Fibroblast of the aortic adventitia (primary cell): Measurements from ENCODE around the gene CASP2. TPM values are rescaled to one million over a fixed set of nuclear protein-coding genes. Genes with fewer than 3 reads are reported as not detected.

ENCODE experiments used
- DNase-seq: peaks from one replicate; pipeline ENCODE4 v3.0.0-alpha.2; 2010; ENCODE audit warnings: low read depth
- H3K4me3 ChIP-seq: 2 replicates; pipeline ENCODE4 v1.5.1; 2011; ENCODE audit warnings: low read depth, mild to moderate bottlenecking, control low read depth, low read length, moderate library complexity
- total RNA-seq: library from RNA; depleted of rRNA; stranded (reverse); fragments of >200 nt; gene quantifications from 2 replicates; pipeline ENCODE4 v1.2.3, GENCODE V29; 2012; ENCODE audit warnings: low replicate concordance
- TF ChIP-seq, protein P1 (sequence below): IDR thresholded peaks from 2 replicates; pipeline ENCODE4 v1.5.1; 2011; ENCODE audit warnings: mild to moderate bottlenecking, low read length, control low read depth, inconsistent platforms; ENCODE audit not compliant: insufficient read depth

CASP2 gene
- total RNA-seq, 1 donor = 19.8 TPM

DNA sequence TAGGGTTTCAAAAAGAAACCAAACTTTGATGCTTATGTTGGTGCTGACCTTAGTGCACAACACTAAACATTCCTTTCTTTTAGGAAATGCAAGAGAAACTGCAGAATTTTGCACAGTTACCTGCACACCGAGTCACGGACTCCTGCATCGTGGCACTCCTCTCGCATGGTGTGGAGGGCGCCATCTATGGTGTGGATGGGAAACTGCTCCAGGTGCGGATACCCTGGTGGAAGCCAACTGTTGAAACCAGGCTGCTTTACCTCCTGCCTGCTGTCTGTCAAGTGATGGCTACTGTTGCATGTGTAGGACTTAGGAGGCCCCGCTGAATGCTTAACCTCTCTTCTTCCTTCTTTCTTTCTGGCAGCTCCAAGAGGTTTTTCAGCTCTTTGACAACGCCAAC lies 11.7 kb downstream of the CASP2 start:
- TF ChIP-seq, protein P1, sequence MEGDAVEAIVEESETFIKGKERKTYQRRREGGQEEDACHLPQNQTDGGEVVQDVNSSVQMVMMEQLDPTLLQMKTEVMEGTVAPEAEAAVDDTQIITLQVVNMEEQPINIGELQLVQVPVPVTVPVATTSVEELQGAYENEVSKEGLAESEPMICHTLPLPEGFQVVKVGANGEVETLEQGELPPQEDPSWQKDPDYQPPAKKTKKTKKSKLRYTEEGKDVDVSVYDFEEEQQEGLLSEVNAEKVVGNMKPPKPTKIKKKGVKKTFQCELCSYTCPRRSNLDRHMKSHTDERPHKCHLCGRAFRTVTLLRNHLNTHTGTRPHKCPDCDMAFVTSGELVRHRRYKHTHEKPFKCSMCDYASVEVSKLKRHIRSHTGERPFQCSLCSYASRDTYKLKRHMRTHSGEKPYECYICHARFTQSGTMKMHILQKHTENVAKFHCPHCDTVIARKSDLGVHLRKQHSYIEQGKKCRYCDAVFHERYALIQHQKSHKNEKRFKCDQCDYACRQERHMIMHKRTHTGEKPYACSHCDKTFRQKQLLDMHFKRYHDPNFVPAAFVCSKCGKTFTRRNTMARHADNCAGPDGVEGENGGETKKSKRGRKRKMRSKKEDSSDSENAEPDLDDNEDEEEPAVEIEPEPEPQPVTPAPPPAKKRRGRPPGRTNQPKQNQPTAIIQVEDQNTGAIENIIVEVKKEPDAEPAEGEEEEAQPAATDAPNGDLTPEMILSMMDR = peak; percentile 41
- DNase-seq = no peak
- no peak overlapping the region for H3K4me3 ChIP-seq

DNA sequence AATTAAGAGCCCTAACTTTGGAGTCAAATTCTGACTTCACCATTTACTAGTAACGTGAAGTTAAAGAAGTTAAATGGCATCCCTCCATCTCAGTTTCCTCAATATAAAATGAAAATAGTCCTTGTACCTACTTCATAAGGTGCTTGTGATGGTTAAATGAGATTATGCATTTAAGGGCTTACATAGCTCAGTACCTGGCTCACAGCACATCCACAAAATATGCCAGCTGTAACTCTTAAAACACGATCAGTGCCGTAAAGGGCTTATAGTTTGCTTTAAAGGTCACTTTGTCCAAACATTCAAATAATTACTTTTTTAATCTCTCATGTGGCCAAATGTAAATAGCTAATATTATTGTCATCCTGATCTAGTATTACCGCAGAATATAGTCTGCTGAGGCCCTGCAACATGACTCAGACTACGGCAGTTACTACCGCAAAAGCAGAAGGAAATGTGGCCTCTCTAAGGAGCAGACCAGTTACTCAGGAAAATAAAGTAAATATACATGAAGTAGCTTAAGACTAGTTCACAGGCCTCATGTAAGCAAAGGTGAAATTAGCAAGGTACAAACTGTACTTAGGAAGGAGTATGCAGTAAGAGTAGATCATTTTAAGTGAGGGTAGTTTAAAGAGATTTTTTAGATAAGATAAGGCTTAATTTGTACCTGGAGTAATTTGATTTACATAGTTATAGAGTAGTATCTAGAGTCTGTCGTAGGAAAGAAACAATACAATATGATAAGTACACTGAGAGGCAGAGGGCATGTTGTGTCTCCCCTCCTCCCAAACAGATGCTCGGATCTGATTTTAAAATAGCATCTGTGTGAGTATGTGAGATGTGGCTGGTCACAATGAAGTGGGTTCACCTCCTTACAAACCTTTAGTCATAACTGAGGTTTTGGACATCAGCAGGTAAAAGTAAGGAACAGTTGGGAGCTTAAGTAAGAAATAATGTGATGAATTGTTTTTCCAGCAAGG lies 13.1 kb downstream of the CASP2 start:
- no peak for DNase-seq
- no peak overlapping the region for H3K4me3 ChIP-seq
- TF ChIP-seq, protein P1 = no peak

DNA sequence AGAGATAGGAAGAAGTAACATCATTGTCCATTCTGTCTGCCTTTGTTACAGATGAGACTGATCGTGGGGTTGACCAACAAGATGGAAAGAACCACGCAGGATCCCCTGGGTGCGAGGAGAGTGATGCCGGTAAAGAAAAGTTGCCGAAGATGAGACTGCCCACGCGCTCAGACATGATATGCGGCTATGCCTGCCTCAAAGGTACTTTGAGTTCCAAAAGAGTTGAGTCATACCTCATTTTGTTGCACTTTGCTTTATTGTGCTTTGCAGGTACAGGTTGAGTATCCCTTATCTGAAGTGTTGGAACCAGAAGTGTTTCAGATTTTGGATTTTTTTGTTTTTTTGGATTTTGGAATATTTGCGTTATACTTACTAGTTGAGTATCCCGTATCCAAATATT lies 15.6 kb downstream of the CASP2 start:
- no peak for DNase-seq
- H3K4me3 ChIP-seq = no peak overlapping the region
- TF ChIP-seq, protein P1 = no peak

DNA sequence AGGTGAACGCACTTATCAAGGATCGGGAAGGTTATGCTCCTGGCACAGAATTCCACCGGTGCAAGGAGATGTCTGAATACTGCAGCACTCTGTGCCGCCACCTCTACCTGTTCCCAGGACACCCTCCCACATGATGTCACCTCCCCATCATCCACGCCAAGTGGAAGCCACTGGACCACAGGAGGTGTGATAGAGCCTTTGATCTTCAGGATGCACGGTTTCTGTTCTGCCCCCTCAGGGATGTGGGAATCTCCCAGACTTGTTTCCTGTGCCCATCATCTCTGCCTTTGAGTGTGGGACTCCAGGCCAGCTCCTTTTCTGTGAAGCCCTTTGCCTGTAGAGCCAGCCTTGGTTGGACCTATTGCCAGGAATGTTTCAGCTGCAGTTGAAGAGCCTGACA lies 16.8 kb downstream of the CASP2 start:
- TF ChIP-seq, protein P1 = no peak
- no peak for DNase-seq
- no peak overlapping the region for H3K4me3 ChIP-seq

DNA sequence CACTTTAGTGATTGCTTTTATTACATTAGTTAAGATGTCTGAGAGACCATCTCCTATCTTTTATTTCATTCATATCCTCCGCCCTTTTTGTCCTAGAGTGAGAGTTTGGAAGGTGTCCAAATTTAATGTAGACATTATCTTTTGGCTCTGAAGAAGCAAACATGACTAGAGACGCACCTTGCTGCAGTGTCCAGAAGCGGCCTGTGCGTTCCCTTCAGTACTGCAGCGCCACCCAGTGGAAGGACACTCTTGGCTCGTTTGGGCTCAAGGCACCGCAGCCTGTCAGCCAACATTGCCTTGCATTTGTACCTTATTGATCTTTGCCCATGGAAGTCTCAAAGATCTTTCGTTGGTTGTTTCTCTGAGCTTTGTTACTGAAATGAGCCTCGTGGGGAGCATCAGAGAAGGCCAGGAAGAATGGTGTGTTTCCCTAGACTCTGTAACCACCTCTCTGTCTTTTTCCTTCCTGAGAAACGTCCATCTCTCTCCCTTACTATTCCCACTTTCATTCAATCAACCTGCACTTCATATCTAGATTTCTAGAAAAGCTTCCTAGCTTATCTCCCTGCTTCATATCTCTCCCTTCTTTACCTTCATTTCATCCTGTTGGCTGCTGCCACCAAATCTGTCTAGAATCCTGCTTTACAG lies 17.4 kb downstream of the CASP2 start:
- DNase-seq = peak; percentile 47
- H3K4me3 ChIP-seq = no peak overlapping the region
- TF ChIP-seq, protein P1 = peak; percentile 70

DNA sequence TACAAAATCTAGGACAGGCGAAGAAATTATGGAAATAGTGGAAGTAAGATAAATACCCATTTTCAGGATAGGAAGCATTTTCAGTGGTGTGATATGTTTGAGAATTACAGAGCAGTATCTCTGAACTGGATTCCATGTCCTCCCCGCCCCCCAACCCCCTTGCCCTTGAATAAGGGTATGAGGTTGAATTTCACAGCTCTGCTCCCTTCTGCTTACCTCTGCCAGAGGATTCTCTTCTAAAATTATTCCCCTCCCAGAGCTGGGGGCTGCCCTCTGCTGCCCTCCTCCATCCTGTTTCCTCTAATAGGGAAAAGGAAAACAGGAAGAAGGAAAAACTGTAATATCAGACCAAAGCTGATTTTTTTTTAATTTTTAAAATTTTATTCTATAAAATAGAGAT lies 20.5 kb downstream of the CASP2 start:
- DNase-seq = no peak
- H3K4me3 ChIP-seq = no peak overlapping the region
- TF ChIP-seq, protein P1 = no peak
